Measurements from ENCODE around the gene DPP6. TPM values are rescaled to one million over a fixed set of nuclear protein-coding genes. Genes with fewer than 3 reads are reported as not detected.

The DPP6 gene
- total RNA-seq, 1 experiment from 2014 or later = not detected

DNA sequence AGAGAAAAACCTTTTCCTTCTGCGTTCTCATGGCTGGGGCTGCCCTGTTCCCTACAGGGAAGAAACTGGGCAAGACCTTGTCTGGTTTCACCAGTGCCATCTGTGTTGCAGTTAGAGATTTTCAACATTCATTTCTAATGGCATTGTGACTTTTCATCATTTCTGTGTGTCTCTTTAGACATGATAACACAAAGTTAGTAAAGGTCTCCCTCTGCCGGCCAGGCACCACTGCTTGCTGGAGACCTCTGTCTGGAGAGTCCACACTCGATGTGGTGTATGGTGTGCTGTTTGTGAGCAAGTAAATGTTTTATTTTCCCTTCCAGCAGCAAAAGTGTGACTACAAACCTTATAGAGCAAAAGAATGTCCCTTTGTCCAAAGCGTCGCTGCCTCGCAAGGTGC, 737.2 kb downstream of the DPP6 start:
- DNase-seq (ENCODE audit: low read depth, low spot score) (no peak), ATAC-seq (no peak)
- intact Hi-C loops (cut with micrococcal nuclease; ENCODE audit: unreplicated experiment) (no loop called here), in situ Hi-C loops (cut with HindIII; ENCODE audit: low pct_unique_long_range_greater_than_20kb, low sequenced_read_pairs) (no loop called here)
- POLR2A ChIA-PET = no interaction called here
- no peaks in the 10 kb centered on the region for H3K36me3 ChIP-seq (ENCODE audit: control insufficient read depth, insufficient read depth, low read length)
- no peak overlapping the region for H3K27ac ChIP-seq (ENCODE audit: low read length)
- H3K4me1 ChIP-seq (ENCODE audit: control insufficient read depth, insufficient read depth, low read length) = no peaks in the 10 kb centered on the region
- CTCF ChIA-PET = no interaction called here
- H3K9me3 ChIP-seq (ENCODE audit: control insufficient read depth, insufficient read depth, low read depth, low read length) = peaks cover 10% of the 10 kb centered on the region; the same call in 1 of the 2 replicates
- no peak overlapping the region for H3K4me3 ChIP-seq (ENCODE audit: low read depth in 2 of 2, low read length in 2 of 2)
- no peak for TF ChIP-seq TCF7L2 (IDR thresholded peaks at IDR 0.05; ENCODE audit: low read depth, low read length)
- TF ChIP-seq, protein P1, sequence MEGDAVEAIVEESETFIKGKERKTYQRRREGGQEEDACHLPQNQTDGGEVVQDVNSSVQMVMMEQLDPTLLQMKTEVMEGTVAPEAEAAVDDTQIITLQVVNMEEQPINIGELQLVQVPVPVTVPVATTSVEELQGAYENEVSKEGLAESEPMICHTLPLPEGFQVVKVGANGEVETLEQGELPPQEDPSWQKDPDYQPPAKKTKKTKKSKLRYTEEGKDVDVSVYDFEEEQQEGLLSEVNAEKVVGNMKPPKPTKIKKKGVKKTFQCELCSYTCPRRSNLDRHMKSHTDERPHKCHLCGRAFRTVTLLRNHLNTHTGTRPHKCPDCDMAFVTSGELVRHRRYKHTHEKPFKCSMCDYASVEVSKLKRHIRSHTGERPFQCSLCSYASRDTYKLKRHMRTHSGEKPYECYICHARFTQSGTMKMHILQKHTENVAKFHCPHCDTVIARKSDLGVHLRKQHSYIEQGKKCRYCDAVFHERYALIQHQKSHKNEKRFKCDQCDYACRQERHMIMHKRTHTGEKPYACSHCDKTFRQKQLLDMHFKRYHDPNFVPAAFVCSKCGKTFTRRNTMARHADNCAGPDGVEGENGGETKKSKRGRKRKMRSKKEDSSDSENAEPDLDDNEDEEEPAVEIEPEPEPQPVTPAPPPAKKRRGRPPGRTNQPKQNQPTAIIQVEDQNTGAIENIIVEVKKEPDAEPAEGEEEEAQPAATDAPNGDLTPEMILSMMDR (IDR thresholded peaks at IDR 0.05) = peak; percentile 35
- H3K27me3 ChIP-seq (ENCODE audit: control insufficient read depth, insufficient read depth, low read length) = no peaks in the 10 kb centered on the region
- BruUV-seq (replicated peaks) = no TSS peak

DNA sequence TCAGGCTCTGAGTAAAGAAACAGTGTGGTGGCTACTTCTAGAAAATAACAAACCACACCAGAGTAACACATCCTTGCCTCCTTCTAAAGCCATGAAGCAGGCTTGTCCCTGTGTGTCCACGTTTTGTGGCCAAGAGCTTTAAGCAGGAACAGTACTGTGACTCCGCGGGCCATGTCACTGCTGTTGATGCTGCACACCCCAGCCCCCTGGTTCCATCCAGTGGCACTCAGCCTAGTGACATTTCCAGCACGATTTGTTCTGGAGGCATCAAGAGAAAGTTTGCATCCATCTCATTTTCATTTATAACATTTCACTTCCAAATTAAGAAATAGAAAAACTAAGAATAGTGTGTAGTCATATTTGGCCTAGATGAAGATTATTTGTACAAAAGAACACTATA, 739.4 kb downstream of the DPP6 start:
- Histone ChIP-seq H3K36me3 (ENCODE audit: control insufficient read depth, insufficient read depth, low read length) (no peaks in the 10 kb centered on the region), H3K27ac (ENCODE audit: low read length) (no peak overlapping the region), H3K4me3 (ENCODE audit: low read depth in 2 of 2, low read length in 2 of 2) (no peak overlapping the region), H3K27me3 (ENCODE audit: control insufficient read depth, insufficient read depth, low read length) (no peaks in the 10 kb centered on the region; the same call in 1 of the 2 replicates), H3K4me1 (ENCODE audit: control insufficient read depth, insufficient read depth, low read length) (no peaks in the 10 kb centered on the region), H3K9me3 (ENCODE audit: control insufficient read depth, insufficient read depth, low read depth, low read length) (peaks cover 10% of the 10 kb centered on the region; the same call in 1 of the 2 replicates)
- no TSS peak for BruUV-seq (replicated peaks)
- TF ChIP-seq, protein P1 (IDR thresholded peaks at IDR 0.05) = no peak
- TF ChIP-seq POLR2AphosphoS5 (IDR thresholded peaks at IDR 0.05; ENCODE audit: low read depth, low read length) = no peak
- TF ChIP-seq TCF7L2 (IDR thresholded peaks at IDR 0.05; ENCODE audit: low read depth, low read length) = no peak
- TF ChIP-seq SIN3A (IDR thresholded peaks at IDR 0.05; ENCODE audit: borderline replicate concordance, insufficient read depth, low read depth, low read length) = no peak
- TF ChIP-seq, protein P2, sequence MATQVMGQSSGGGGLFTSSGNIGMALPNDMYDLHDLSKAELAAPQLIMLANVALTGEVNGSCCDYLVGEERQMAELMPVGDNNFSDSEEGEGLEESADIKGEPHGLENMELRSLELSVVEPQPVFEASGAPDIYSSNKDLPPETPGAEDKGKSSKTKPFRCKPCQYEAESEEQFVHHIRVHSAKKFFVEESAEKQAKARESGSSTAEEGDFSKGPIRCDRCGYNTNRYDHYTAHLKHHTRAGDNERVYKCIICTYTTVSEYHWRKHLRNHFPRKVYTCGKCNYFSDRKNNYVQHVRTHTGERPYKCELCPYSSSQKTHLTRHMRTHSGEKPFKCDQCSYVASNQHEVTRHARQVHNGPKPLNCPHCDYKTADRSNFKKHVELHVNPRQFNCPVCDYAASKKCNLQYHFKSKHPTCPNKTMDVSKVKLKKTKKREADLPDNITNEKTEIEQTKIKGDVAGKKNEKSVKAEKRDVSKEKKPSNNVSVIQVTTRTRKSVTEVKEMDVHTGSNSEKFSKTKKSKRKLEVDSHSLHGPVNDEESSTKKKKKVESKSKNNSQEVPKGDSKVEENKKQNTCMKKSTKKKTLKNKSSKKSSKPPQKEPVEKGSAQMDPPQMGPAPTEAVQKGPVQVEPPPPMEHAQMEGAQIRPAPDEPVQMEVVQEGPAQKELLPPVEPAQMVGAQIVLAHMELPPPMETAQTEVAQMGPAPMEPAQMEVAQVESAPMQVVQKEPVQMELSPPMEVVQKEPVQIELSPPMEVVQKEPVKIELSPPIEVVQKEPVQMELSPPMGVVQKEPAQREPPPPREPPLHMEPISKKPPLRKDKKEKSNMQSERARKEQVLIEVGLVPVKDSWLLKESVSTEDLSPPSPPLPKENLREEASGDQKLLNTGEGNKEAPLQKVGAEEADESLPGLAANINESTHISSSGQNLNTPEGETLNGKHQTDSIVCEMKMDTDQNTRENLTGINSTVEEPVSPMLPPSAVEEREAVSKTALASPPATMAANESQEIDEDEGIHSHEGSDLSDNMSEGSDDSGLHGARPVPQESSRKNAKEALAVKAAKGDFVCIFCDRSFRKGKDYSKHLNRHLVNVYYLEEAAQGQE (IDR thresholded peaks at IDR 0.05; ENCODE audit: insufficient read depth in 1 of 2, low read depth in 2 of 2, low read length in 1 of 2) = no peak
- CTCF ChIA-PET = no interaction called here
- POLR2A ChIA-PET = no interaction called here
- intact Hi-C loops (cut with micrococcal nuclease; ENCODE audit: unreplicated experiment) (no loop called here), in situ Hi-C loops (cut with HindIII; ENCODE audit: low pct_unique_long_range_greater_than_20kb, low sequenced_read_pairs) (no loop called here)
- DNase-seq (ENCODE audit: low read depth, low spot score) = no peak
- no peak for ATAC-seq

Measured in Panc1 (cell line).